RWPE1 (cell line): ENCODE results near the gene CDK14.
"Not testable (repeated sequence)": the region's sequence is repeated elsewhere in the genome, so short reads cannot be mapped to it uniquely, and the experiment has no call there.

ENCODE experiments used
- CTCF ChIA-PET: fragments of 350-600 bp; sonication (Branson Sonifier 250); formaldehyde crosslinking; extraction: SDS; loops from one replicate; lab custom pipeline; 2021; lab: Yijun Ruan, JAX
- POLR2A ChIA-PET: fragments of 400-600 bp; formaldehyde crosslinking; extraction: SDS; loops from one replicate; lab custom pipeline; 2020; ENCODE audit warnings: antibody characterized with exemption; ENCODE audit not compliant: low non-redundant PET; lab: Yijun Ruan, JAX
- DNase-seq: peaks from one replicate; pipeline ENCODE4 v3.0.0; 2012; ENCODE audit warnings: low spot score
- H3K27ac ChIP-seq: fragments of 450-650 bp; 2 replicates; pipeline ENCODE4 v1.5.1; 2017
- TF ChIP-seq, protein P1 (sequence below): fragments of 450-650 bp; conservative IDR thresholded peaks from 2 replicates; pipeline ENCODE4 v1.5.1; 2017; ENCODE audit warnings: low read depth, mild to moderate bottlenecking

The CDK14 gene

GRCh38 chr7:91168871-91169829 lies 573.0 kb downstream of the CDK14 start:
- ChIA-PET CTCF (interaction anchor here (0.6 kb wide), 1 partner anchor 321 kb away, joined by 3 read pairs; no protein-coding TSS in a partner anchor), POLR2A (no interaction called here)
- TF ChIP-seq, protein P1, sequence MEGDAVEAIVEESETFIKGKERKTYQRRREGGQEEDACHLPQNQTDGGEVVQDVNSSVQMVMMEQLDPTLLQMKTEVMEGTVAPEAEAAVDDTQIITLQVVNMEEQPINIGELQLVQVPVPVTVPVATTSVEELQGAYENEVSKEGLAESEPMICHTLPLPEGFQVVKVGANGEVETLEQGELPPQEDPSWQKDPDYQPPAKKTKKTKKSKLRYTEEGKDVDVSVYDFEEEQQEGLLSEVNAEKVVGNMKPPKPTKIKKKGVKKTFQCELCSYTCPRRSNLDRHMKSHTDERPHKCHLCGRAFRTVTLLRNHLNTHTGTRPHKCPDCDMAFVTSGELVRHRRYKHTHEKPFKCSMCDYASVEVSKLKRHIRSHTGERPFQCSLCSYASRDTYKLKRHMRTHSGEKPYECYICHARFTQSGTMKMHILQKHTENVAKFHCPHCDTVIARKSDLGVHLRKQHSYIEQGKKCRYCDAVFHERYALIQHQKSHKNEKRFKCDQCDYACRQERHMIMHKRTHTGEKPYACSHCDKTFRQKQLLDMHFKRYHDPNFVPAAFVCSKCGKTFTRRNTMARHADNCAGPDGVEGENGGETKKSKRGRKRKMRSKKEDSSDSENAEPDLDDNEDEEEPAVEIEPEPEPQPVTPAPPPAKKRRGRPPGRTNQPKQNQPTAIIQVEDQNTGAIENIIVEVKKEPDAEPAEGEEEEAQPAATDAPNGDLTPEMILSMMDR = no peak
- DNase-seq = no peak
- H3K27ac ChIP-seq = no peak overlapping the region

DNA sequence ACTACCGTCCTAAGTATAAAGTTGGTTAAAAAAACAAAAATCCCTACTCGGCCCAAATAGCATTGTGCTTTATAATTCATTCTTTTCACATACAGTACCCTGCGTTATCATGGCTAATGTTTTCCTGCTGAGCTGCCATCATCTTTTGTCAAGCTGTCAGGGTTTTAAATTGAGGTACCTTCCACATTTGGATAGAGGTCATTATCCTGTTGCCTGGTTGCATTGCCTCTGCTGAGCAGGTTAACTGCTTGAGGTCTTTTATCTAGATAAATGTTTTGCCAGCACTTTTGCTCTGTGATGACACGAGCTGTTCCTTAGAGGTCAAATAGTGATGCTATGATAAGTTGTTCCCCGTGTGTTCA lies 573.7 kb downstream of the CDK14 start:
- no peak for DNase-seq
- CTCF ChIA-PET = no interaction called here
- no peak overlapping the region for H3K27ac ChIP-seq
- TF ChIP-seq, protein P1 = no peak
- POLR2A ChIA-PET = no interaction called here

- H3K27ac ChIP-seq, POLR2A ChIA-PET, DNase-seq, CTCF ChIA-PET: not testable (repeated sequence)
Measured at GRCh38 chr7:91173265-91173664, 577.1 kb downstream of the CDK14 start.

DNA sequence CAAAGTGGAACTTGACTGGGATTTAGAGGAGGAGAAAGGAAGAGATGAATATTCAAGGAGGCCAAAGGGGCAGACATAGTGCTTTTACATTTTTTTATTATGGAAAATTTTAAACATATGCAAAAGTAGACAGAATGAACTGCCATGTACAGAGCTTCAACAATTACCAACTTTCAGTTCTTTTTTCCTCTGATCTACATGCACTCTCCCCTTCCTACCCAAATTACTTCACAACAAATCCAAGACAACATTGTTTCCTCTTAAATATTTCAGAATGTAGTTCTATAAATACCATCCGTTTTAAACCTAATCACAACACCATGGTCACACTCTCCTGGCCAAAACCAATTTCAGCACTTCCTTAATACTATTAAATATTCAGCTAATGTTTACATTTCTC lies 584.6 kb downstream of the CDK14 start:
- CTCF ChIA-PET = no interaction called here
- TF ChIP-seq, protein P1 = no peak
- no peak overlapping the region for H3K27ac ChIP-seq
- POLR2A ChIA-PET = no interaction called here
- no peak for DNase-seq

DNA sequence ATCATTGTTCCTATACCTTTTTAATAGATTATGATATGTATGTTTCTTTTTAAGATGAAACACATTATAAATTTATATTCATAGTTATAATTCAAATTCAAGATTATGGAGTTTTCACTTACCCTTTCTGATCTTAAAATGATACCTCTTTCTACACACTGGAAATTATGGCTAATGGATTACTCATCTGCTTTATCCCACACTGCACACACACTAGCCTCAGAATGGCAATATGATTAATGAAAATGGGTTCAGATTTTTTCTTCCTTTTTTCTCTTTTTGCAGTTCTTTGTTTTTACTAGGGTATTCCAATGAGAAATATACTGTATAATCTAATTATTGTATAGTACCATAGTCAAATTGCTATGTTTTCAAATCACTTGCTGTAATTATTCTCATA lies 585.8 kb downstream of the CDK14 start:
- CTCF ChIA-PET = no interaction called here

GRCh38 chr7:91182819-91183764 lies 587.0 kb downstream of the CDK14 start:
- CTCF ChIA-PET = no interaction called here
- TF ChIP-seq, protein P1 = no peak
- H3K27ac ChIP-seq = no peak overlapping the region
- POLR2A ChIA-PET = no interaction called here
- peak; percentile 33 for DNase-seq

More for the DNA sequence above, 585.8 kb downstream of the CDK14 start:
- no peak overlapping the region for H3K27ac ChIP-seq
- POLR2A ChIA-PET = no interaction called here
- no peak for DNase-seq
- TF ChIP-seq, protein P1 = no peak
